Nephron (organoid): ENCODE measurements around the gene EAF2.
A peak's percentile ranks its signal among the peaks of the same experiment; 100 is the strongest.

Experiments used
- H3K27ac Mint-ChIP-seq, 3 experiments: 2 replicates each; pipeline ENCODE4 v1.8.0; 2020; ENCODE audit warnings: mixed read lengths in 3 of 3, mild to moderate bottlenecking in 2 of 3, moderate library complexity in 1 of 3
- H3K27me3 Mint-ChIP-seq: 2 replicates; pipeline ENCODE4 v1.8.0; 2021; ENCODE audit warnings: low read depth, mild to moderate bottlenecking, moderate library complexity, mixed read lengths
- H3K36me3 Mint-ChIP-seq: 2 replicates; pipeline ENCODE4 v1.8.0; 2020; ENCODE audit warnings: low read depth, mixed read lengths
- H3K4me1 Mint-ChIP-seq: 2 replicates; pipeline ENCODE4 v1.8.0; 2020; ENCODE audit warnings: mixed read lengths
- H3K4me3 Mint-ChIP-seq, 3 experiments: 2 replicates each; pipeline ENCODE4 v1.8.0; 2020; ENCODE audit warnings: mild to moderate bottlenecking in 3 of 3, mixed read lengths in 3 of 3, moderate library complexity in 2 of 3
- H3K9me3 Mint-ChIP-seq: 2 replicates; pipeline ENCODE4 v1.8.0; 2020; ENCODE audit warnings: mixed read lengths
- TF ChIP-seq, protein P1 (sequence below), 3 experiments: fragments of 200-600 bp; sonication (generic); IDR thresholded peaks; one replicate each; pipeline ENCODE4 v1.5.0; 2021; ENCODE audit warnings: antibody characterized with exemption in 3 of 3; ENCODE audit not compliant: unreplicated experiment in 3 of 3

Gene EAF2

DNA sequence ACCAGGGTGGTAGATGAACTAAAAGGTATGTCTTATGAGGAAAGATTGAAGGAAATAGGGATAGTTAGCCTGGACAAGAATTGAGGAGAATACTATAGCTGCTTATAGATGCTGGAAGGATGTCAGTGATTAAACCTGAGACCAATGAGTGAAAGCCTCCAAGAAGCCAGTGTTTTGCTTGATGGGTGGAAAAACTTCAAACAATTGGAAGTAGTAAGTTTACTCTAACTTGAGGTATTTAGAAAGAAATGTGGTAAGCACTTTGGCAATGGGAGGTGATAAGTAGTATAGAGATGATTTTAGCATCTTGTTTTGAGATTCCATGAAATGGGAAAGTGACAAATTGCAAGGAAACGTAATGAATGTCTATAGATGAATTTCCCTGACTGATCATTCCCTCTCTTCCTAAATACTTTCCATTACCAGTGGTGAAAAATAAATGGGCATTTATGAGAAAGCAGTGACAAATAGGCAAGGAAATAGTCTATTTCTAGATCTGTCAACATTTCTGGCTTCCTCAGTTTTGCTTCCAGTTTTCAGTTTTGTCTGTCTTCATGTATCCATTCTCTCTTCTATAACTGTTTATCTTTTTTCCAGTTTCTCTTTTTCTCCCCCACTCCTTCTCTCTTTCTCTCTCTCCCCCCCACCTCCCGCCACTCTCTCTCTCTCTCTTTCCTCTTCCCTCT, 78.4 kb downstream of the EAF2 start:
- Mint-ChIP-seq H3K4me1 (peaks cover 7% of the 10 kb centered on the region), H3K27me3 (no peaks in the 10 kb centered on the region), H3K9me3 (peaks cover 4% of the 10 kb centered on the region), H3K36me3 (peaks cover 15% of the 10 kb centered on the region), H3K27ac (no peak overlapping the region), H3K4me3 (no peak overlapping the region)
- TF ChIP-seq, protein P1, sequence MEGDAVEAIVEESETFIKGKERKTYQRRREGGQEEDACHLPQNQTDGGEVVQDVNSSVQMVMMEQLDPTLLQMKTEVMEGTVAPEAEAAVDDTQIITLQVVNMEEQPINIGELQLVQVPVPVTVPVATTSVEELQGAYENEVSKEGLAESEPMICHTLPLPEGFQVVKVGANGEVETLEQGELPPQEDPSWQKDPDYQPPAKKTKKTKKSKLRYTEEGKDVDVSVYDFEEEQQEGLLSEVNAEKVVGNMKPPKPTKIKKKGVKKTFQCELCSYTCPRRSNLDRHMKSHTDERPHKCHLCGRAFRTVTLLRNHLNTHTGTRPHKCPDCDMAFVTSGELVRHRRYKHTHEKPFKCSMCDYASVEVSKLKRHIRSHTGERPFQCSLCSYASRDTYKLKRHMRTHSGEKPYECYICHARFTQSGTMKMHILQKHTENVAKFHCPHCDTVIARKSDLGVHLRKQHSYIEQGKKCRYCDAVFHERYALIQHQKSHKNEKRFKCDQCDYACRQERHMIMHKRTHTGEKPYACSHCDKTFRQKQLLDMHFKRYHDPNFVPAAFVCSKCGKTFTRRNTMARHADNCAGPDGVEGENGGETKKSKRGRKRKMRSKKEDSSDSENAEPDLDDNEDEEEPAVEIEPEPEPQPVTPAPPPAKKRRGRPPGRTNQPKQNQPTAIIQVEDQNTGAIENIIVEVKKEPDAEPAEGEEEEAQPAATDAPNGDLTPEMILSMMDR (IDR thresholded peaks at IDR 0.05; ENCODE audit: unreplicated experiment in 3 of 3): no peak

DNA sequence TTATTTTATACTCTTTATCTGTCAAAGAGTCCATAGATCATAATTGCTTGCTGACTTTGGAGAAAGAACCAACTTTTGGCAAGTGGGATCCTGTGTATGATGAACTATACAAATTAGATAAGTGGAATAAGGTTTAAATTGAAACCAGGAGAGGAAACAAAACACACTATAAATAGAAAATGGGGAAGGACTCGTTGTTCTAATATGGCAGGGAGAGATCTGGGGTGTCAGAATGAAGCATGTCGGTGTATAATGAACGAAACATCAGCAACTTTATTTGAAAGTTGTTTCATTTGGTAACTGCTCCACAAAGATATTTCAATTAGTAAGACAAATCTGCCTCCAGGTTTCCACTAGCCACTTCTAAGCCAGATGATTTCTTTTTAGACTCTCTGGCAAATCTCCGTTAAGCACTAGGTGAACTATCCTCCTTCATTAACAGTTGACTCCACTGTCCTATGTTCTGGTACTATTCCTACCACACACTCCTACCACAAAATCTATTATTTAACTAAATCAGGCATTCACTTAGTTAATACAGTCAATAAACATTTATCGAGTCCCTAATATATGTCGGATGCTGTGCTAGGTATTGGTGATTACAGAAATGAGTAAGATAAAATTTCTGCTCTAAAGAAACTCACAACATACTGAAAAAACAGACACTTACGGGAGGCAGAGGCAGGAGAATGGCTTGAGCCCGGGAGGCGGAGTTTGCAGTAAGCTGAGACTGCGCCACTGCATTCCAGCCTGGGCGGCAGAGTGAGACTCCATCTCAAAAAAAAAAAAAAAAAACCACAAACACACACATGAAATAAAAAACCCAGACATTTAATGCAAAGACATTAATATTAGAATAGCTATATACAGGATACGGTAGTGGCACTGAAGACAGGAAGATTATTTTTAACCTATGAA, 79.3 kb downstream of the EAF2 start:
- Mint-ChIP-seq H3K4me3 (peak overlapping the region in 2 of 3 experiments; percentile 8 to 26), H3K4me1 (peaks cover 7% of the 10 kb centered on the region), H3K27me3 (no peaks in the 10 kb centered on the region), H3K9me3 (peaks cover 2% of the 10 kb centered on the region), H3K36me3 (peaks cover 10% of the 10 kb centered on the region), H3K27ac (peak overlapping the region; percentile 11 to 57 (median 34))
- TF ChIP-seq, protein P1 (IDR thresholded peaks at IDR 0.05; ENCODE audit: unreplicated experiment in 3 of 3): no peak

DNA sequence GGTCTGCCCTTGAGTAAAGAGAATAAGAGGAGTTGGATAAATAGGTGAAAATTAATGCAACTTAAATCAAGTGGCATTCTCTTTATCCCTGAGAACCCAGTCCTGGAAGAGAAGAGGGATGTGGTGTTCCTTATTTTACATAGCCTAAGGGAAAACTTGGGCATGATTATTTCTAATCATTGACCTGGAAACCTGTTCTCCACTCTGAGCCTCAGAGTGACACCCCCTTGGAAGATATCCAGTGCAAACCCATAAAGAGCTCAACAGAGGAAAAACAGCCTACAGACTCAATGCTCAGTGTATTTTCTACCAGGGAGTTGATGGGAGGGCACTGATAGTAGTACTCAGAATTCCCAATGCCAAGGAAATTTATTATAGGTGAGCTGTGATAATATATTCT, 81.2 kb downstream of the EAF2 start:
- H3K27me3 Mint-ChIP-seq: no peaks in the 10 kb centered on the region
- H3K4me1 Mint-ChIP-seq: peaks cover 7% of the 10 kb centered on the region
- TF ChIP-seq, protein P1 (IDR thresholded peaks at IDR 0.05; ENCODE audit: unreplicated experiment in 3 of 3): no peak
- H3K27ac Mint-ChIP-seq: no peak overlapping the region
- no peaks in the 10 kb centered on the region for H3K9me3 Mint-ChIP-seq
- no peak overlapping the region for H3K4me3 Mint-ChIP-seq
- H3K36me3 Mint-ChIP-seq: no peaks in the 10 kb centered on the region

DNA sequence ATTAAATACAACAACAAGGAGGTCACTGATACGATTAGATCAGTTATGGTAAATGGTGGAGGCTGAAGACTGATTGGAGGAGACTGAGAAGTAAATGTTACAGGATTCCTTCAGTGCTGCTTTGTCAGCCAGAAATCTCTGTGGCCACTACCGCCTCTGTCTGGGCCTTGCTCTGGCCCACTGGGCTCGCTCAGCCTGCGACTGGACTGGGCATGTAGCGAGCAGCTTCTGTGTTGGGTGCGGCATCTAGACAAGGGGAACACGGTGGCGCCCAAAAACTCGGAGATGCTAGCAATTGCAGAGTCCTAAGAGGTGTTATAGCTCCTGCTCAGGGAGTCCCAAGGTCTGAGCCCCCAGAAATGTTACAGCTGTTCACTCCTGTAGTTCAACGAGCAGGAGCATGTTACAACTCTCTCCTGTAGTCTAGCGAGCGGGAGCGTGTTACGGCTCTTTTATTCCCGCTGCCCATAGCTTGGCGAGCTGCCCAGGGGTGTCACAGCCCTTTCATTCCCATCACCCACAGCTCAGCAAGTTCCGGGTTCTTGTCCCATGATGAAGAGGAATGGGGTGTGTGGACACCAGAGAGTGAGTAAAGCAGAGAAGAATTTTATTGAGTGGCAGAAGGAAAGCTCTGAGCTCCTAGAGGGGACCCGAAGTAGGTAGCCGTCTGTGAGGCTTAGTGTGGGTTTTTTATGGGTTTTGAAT, 83.9 kb downstream of the EAF2 start:
- Mint-ChIP-seq H3K36me3 (no peaks in the 10 kb centered on the region), H3K4me1 (peaks cover 7% of the 10 kb centered on the region), H3K4me3 (no peak overlapping the region), H3K27ac (no peak overlapping the region), H3K9me3 (no peaks in the 10 kb centered on the region), H3K27me3 (no peaks in the 10 kb centered on the region)
- TF ChIP-seq, protein P1 (IDR thresholded peaks at IDR 0.05; ENCODE audit: unreplicated experiment in 3 of 3): no peak

DNA sequence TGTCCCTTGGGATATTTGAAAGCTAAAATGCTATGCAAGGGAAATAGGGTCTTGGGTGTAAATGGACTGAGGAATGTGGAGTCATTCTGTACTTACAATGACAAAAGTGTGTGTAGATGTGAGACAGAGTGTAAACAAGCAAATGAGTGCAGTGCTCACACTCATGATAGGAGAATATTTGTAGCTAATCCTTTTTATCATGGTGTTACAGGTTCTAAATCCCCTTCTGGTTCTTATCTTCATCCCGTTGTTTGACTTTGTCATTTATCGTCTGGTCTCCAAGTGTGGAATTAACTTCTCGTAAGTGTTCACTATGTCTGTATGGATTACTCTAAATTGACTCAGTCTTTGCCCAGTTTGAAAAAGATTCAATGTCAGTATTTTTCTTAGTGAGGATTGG, 89.7 kb downstream of the EAF2 start:
- no peak overlapping the region for H3K27ac Mint-ChIP-seq
- peaks cover 4% of the 10 kb centered on the region for H3K9me3 Mint-ChIP-seq
- H3K4me1 Mint-ChIP-seq: no peaks in the 10 kb centered on the region
- TF ChIP-seq, protein P1 (IDR thresholded peaks at IDR 0.05; ENCODE audit: unreplicated experiment in 3 of 3): no peak
- H3K27me3 Mint-ChIP-seq: no peaks in the 10 kb centered on the region
- no peak overlapping the region for H3K4me3 Mint-ChIP-seq
- H3K36me3 Mint-ChIP-seq: peaks cover 4% of the 10 kb centered on the region
